HFF-Myc (cell line): ENCODE data around the gene EPG5.
"Not testable (repeated sequence)": the region's sequence is repeated elsewhere in the genome, so short reads cannot be mapped to it uniquely, and the experiment has no call there.

Experiments used
- DNase-seq: peaks from one replicate; pipeline ENCODE4 v3.0.0-alpha.2; 2011; ENCODE audit warnings: low read depth; ENCODE audit errors: extremely low read depth
- H3K4me3 ChIP-seq: replicated peaks from 2 replicates; pipeline ENCODE4 v1.5.1; 2011; ENCODE audit warnings: low read depth, mild to moderate bottlenecking, control low read depth, low read length
- CTCF ChIP-seq: IDR thresholded peaks from 2 replicates; pipeline ENCODE4 v1.5.1; 2012; ENCODE audit warnings: mild to moderate bottlenecking, low read depth, low read length, control low read depth; ENCODE audit errors: missing control alignments

EPG5 gene

GRCh38 chr18:45852631-45853030 lies 114.5 kb downstream of the EPG5 start:
- H3K4me3 ChIP-seq, result no peak overlapping the region
- no peak for DNase-seq

GRCh38 chr18:45851161-45851925 lies 115.8 kb downstream of the EPG5 start:
- TF ChIP-seq CTCF, result no peak
- H3K4me3 ChIP-seq, result no peak overlapping the region
- no peak for DNase-seq

More at GRCh38 chr18:45852631-45853030, 114.5 kb downstream of the EPG5 start:
- no peak for TF ChIP-seq CTCF

DNA sequence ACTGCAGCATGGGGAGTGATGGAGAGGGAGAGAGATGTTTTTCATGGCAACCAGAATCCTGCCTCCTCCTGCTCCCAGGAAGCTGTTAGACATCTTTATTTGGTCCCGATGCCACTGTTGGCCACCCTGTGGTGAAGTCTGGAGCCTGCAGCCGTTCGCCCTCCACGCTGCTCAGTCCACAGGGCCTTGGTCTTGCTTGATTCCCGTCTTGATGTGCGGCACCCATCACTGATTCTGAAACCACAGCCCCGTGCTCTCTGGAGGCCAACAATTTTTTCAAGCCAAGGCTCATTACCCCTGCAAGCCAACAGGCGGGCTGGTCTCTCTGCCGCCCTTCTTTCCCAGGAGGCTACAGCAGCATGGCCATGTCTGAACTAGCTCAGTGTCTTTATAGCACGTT lies 117.1 kb downstream of the EPG5 start:
- TF ChIP-seq CTCF, result peak; percentile 36
- DNase-seq, result no peak
- H3K4me3 ChIP-seq, result no peak overlapping the region

DNA sequence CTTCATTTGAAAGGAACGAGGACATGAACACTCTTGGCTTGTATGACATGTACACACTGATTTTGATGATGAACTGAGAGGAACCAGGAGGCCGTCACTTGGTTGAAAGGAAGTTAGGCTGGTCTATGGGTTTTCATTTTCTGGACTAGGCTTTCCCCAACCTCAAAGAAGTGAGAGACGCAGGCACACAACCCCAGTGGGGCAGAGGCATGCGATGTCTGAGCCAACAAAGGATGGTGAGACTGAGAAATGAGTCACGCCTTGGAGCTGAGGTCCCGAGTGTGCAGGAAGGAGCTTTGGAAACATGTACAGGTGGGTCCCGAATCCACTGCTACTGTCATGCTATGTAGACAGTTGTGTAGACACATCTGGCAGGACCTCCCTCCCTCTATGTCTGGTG lies 117.6 kb downstream of the EPG5 start:
- no peak for DNase-seq
- H3K4me3 ChIP-seq, result no peak overlapping the region
- no peak for TF ChIP-seq CTCF

DNA sequence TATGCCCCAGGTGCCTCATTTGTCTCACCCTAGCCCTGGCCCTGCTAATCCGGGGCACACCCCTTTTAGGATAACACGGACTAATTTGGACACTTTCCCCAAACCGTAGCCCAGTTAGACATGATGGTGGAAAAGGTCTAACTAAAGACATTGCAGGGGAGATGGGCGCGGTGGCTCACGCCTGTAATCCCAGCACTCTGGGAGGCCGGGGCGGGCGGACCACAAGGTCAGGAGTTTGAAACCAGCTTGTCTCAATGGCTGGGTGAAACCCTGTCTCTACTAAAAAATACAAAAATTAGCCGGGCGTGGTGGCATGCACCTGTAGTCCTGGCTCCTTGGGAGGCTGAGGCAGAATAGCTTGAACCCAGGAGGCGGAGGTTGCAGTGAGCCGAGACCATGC lies 118.5 kb downstream of the EPG5 start:
- not testable (repeated sequence) for H3K4me3 ChIP-seq, DNase-seq

GRCh38 chr18:45847119-45847518 lies 120.0 kb downstream of the EPG5 start:
- TF ChIP-seq CTCF, result no peak
- DNase-seq, result no peak

DNA sequence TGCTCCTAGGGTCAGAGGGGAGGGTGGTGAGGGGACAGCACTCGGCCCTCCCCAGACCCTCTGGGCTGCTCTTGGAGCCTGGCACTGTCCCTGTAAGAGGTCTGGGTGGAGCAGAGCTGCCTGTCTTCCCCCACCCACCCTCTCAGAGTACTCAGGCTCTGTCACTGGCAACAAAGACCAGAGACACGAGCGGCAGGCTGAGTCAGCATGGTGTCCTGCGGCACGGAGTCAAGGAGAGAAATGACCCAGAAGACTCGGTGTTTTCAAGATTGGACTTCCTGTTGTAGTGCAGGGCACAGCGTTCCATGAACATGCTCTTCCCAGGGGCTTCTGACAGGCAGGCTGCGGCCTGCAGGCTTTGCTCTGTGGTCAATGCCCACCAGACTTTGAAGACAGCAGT lies 121.7 kb downstream of the EPG5 start:
- no peak overlapping the region for H3K4me3 ChIP-seq
- DNase-seq, result no peak
- TF ChIP-seq CTCF, result no peak

More at GRCh38 chr18:45847119-45847518, 120.0 kb downstream of the EPG5 start:
- no peak overlapping the region for H3K4me3 ChIP-seq
